DMS53 treated with DMSO at 0.1 percent for 48 hours (cell line): ENCODE data around the gene ABCG5.

Experiments used
- DNase-seq: peaks from one replicate; lab custom pipeline; 2025; ENCODE audit not compliant: unreplicated experiment; lab: John Stamatoyannopoulos, UW

The ABCG5 gene

GRCh38 chr2:43810888-43811287, 27.8 kb downstream of the ABCG5 start:
- DNase-seq = no peak

GRCh38 chr2:43810452-43810851, 28.2 kb downstream of the ABCG5 start:
- no peak for DNase-seq

- DNase-seq = no peak
These were observed 32.0 kb downstream of the ABCG5 start for GRCh38 chr2:43806719-43807031.

GRCh38 chr2:43803113-43803512, 35.5 kb downstream of the ABCG5 start:
- DNase-seq = no peak

GRCh38 chr2:43802135-43802534, 36.5 kb downstream of the ABCG5 start:
- DNase-seq = no peak

- DNase-seq = no peak
These were observed 37.7 kb downstream of the ABCG5 start for GRCh38 chr2:43800894-43801293.

GRCh38 chr2:43798300-43798699, 40.3 kb downstream of the ABCG5 start:
- peak; percentile 16 for DNase-seq

- DNase-seq = no peak
These were observed 42.4 kb downstream of the ABCG5 start for GRCh38 chr2:43796206-43796605.

GRCh38 chr2:43794956-43795355, 43.7 kb downstream of the ABCG5 start:
- no peak for DNase-seq

GRCh38 chr2:43792653-43793052, 46.0 kb downstream of the ABCG5 start:
- peak; percentile 71 for DNase-seq

- DNase-seq = no peak
These were observed 47.4 kb downstream of the ABCG5 start for GRCh38 chr2:43791035-43791765.

- no peak for DNase-seq
These were observed 48.5 kb downstream of the ABCG5 start for GRCh38 chr2:43790147-43790546.

- DNase-seq = no peak
These were observed 50.0 kb downstream of the ABCG5 start for GRCh38 chr2:43788646-43789045.

GRCh38 chr2:43787895-43788294, 50.7 kb downstream of the ABCG5 start:
- DNase-seq = no peak

- no peak for DNase-seq
These were observed 60.4 kb downstream of the ABCG5 start for GRCh38 chr2:43778233-43778632.

GRCh38 chr2:43777306-43777926, 61.2 kb downstream of the ABCG5 start:
- no peak for DNase-seq

- DNase-seq = no peak
These were observed 62.3 kb downstream of the ABCG5 start for GRCh38 chr2:43776324-43776723.

GRCh38 chr2:43774617-43775016, 64.0 kb downstream of the ABCG5 start:
- peak; percentile 25 for DNase-seq

GRCh38 chr2:43773876-43774613, 64.6 kb downstream of the ABCG5 start, which contains the start of gene DYNC2LI1:
DYNC2LI1 (plus strand) TSS chr2:43774039; CDS start chr2:43774139, 100 bp downstream.
- DNase-seq = peak; percentile 96

GRCh38 chr2:43766006-43766405, 72.6 kb downstream of the ABCG5 start:
- DNase-seq = peak; percentile 72

- DNase-seq = no peak
These were observed 74.4 kb downstream of the ABCG5 start for GRCh38 chr2:43764086-43764705.

GRCh38 chr2:43763091-43763490, 75.5 kb downstream of the ABCG5 start:
- no peak for DNase-seq
